ENCODE results near the gene ZNF165.
A peak's percentile ranks its signal among the peaks of the same experiment; 100 is the strongest.
"Not testable (repeated sequence)": the region's sequence is repeated elsewhere in the genome, so short reads cannot be mapped to it uniquely, and the experiment has no call there.

The ZNF165 gene

GRCh38 chr6:28080381-28080630, at the start of gene ZNF165:
Gene ZNF165 (plus strand): TSS chr6:28080568. CDS start chr6:28085481, 4,913 bp downstream.
- FAIRE-seq; DNase-seq (ENCODE audit: insufficient read length, low spot score): not testable (repeated sequence)

GRCh38 chr6:28053584-28053983, 26.8 kb upstream of the ZNF165 start:
- no peak for FAIRE-seq
- DNase-seq (ENCODE audit: insufficient read length, low spot score): no peak

- no peak for DNase-seq (ENCODE audit: insufficient read length, low spot score)
- FAIRE-seq: no peak
Observed at GRCh38 chr6:28060405-28060804, 20.0 kb upstream of the ZNF165 start.

GRCh38 chr6:28064272-28064671, 16.1 kb upstream of the ZNF165 start:
- DNase-seq (ENCODE audit: insufficient read length, low spot score) (no peak), FAIRE-seq (no peak)

GRCh38 chr6:28068067-28068466, 12.3 kb upstream of the ZNF165 start:
- DNase-seq (ENCODE audit: insufficient read length, low spot score): no peak
- no peak for FAIRE-seq

GRCh38 chr6:28070968-28071367, 9.4 kb upstream of the ZNF165 start:
- FAIRE-seq; DNase-seq (ENCODE audit: insufficient read length, low spot score): not testable (repeated sequence)

- DNase-seq (ENCODE audit: insufficient read length, low spot score) (no peak), FAIRE-seq (no peak)
Observed at GRCh38 chr6:28078050-28078449, 2.3 kb upstream of the ZNF165 start.

GRCh38 chr6:28078836-28079235, 1.5 kb upstream of the ZNF165 start:
- FAIRE-seq (no peak), DNase-seq (ENCODE audit: insufficient read length, low spot score) (no peak)

GRCh38 chr6:28080631-28081485, 490 bp downstream of the ZNF165 start:
- FAIRE-seq: no peak

GRCh38 chr6:28081486-28081751, 1.1 kb downstream of the ZNF165 start:
- DNase-seq (ENCODE audit: insufficient read length, low spot score) (peak; percentile 5), FAIRE-seq (no peak)

More at GRCh38 chr6:28080631-28081485, 490 bp downstream of the ZNF165 start:
- peak; percentile 92 for DNase-seq (ENCODE audit: insufficient read length, low spot score)

GRCh38 chr6:28082939-28083338, 2.6 kb downstream of the ZNF165 start:
- FAIRE-seq: no peak
- DNase-seq (ENCODE audit: insufficient read length, low spot score): no peak

- no peak for FAIRE-seq
Observed at GRCh38 chr6:28089054-28089453, 8.7 kb downstream of the ZNF165 start.

GRCh38 chr6:28090917-28091586, 10.7 kb downstream of the ZNF165 start:
- DNase-seq (ENCODE audit: insufficient read length, low spot score) (no peak), FAIRE-seq (no peak)

More at GRCh38 chr6:28089054-28089453, 8.7 kb downstream of the ZNF165 start:
- DNase-seq (ENCODE audit: insufficient read length, low spot score): no peak

GRCh38 chr6:28102222-28102621, 21.9 kb downstream of the ZNF165 start:
- not testable (repeated sequence) for FAIRE-seq; DNase-seq (ENCODE audit: insufficient read length, low spot score)

GRCh38 chr6:28102699-28103098, 22.3 kb downstream of the ZNF165 start:
- DNase-seq (ENCODE audit: insufficient read length, low spot score); FAIRE-seq: not testable (repeated sequence)

GRCh38 chr6:28104392-28105244, 24.2 kb downstream of the ZNF165 start:
- FAIRE-seq: peak; percentile 64
- peak; percentile 88 for DNase-seq (ENCODE audit: insufficient read length, low spot score)

GRCh38 chr6:28105245-28105639, 24.9 kb downstream of the ZNF165 start:
- FAIRE-seq (no peak), DNase-seq (ENCODE audit: insufficient read length, low spot score) (peak; percentile 18)

GRCh38 chr6:28107506-28107905, 27.1 kb downstream of the ZNF165 start:
- FAIRE-seq (no peak), DNase-seq (ENCODE audit: insufficient read length, low spot score) (no peak)

GRCh38 chr6:28111964-28112363, 31.6 kb downstream of the ZNF165 start:
- FAIRE-seq: no peak
- no peak for DNase-seq (ENCODE audit: insufficient read length, low spot score)

GRCh38 chr6:28115799-28116198, 35.4 kb downstream of the ZNF165 start:
- DNase-seq (ENCODE audit: insufficient read length, low spot score): no peak
- no peak for FAIRE-seq

- no peak for DNase-seq (ENCODE audit: insufficient read length, low spot score)
- FAIRE-seq: no peak
Observed at GRCh38 chr6:28117386-28118050, 37.1 kb downstream of the ZNF165 start.
